HG02678 (cell line): ENCODE data around the gene OR7G2.

Experiments
- ATAC-seq: cut with Tn5 transposase; IDR thresholded peaks from one replicate; pipeline ENCODE4 v1.9.1; 2021; ENCODE audit warnings: mild to moderate bottlenecking, moderate library complexity; ENCODE audit not compliant: unreplicated experiment

The OR7G2 gene

DNA sequence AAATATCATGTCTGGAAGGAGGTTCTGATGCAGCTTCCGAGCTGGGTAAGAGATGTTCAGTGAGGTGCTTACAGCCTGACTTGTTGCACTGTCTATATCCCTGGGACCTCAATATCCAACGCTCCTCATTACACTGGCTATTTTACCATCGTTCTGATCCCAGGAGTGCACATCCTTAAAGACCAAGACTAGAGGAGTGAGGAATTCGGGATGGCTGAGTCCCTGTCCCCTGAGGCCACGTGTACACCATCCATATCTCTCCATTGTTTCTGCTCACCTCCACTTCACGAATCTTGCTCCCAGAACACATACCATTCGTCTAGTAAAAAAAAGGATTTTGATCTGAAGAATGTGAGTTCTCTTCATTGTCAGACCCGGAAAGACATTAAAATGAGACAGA is at the start of gene OR7G2:
Gene OR7G2 (minus strand): TSS at position 101 of the 400 bp plus-strand sequence. CDS start 4,232 bp downstream, outside the sequence.
- no peak for ATAC-seq

DNA sequence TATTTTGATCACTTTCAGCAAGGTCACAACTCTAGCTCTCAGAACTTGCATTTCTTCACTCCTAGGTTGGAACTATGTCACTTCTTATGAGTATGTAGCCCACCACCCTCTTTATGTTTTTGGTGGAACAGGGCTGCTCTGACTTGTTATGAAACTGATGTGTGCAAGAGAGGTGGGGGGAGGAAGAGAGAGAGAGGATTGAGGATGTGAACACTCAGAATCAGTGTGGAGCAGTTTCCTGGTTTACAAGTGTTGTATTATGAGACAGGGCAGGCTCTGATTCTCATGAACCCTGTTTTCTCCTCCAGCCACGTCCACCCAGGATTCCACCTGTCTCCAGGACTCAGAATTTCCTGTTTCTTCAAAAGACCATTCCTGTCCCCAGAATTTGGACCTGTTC is 49.0 kb upstream of the OR7G2 start:
- no peak for ATAC-seq

DNA sequence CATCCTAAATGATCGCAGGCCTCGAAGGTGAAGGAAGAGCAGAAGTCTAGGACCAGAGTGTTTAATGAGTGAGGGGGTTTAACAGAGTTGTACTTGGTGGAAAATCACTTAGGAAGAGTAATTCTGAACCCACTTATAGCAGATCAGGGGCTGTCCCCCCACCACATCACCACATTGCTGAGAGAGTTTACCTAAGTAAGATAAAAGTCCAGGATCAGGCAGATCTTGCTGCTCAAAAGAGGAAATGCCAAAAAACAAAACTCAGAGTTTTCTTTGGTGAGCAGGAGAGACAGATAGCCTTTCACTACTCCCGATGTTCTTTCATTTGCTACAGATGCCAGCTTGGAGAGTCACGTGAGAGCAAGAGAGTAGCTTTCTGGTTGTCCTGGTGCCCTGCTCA is 48.3 kb upstream of the OR7G2 start:
- ATAC-seq: no peak

DNA sequence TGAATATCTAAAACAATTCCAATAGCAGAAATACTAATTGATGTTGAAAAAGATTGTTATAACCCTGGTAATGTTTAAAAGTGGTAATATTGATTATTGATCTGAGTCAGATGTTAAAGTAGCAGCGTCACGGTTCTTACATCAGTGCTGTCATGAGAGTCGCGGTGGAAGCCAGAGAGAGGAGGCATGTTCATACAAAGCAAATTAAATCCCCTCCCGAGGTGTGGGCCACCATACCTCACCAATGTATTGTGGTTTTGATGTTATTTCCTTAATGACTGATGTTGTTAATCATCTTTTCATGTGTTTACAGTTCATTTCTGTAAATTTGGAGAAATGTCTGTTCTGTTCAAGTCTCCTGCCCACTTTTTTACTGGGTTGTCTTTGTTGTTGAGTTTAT is 44.1 kb upstream of the OR7G2 start:
- no peak for ATAC-seq

DNA sequence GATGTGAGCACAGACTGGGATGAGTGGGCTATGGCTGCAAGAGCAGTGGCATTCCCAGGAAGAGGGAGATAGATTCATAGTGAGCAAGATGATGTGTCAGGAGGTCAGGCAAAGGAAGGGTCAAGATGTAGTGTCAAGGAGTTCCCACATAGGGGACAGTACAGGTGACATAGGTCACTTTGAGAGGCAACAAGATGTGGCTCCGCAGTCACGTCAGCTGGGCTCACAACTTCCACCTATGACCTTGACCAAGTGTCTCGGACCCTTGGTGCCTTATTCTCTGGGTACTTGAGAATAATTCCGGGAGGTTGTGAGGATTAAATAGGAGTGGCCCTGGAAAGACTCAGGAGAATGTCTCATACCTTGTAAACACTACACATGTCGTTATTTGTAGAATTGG is 43.4 kb upstream of the OR7G2 start:
- no peak for ATAC-seq

DNA sequence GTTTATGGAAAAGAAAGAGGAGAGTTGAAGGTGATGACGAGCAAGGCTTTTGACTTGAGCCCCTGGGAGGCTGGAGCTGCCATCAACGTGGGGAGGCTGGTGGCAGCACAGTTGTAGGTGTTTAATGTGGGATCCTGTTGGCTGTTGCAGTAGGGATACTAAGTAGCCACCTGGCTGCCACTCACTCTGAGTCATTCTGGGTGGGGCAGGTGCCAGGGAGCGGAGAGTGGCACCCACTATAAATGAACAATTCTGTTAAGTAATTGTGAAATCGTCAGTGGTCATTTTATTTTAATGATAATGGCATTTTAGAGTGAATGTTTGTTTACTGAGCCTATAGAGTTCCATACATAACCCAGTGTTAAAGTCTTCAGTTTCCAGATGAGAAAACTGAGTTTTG is 42.7 kb upstream of the OR7G2 start:
- ATAC-seq: no peak

- ATAC-seq: no peak
Measured at GRCh38 chr19:9148697-9149096, 41.4 kb upstream of the OR7G2 start.

DNA sequence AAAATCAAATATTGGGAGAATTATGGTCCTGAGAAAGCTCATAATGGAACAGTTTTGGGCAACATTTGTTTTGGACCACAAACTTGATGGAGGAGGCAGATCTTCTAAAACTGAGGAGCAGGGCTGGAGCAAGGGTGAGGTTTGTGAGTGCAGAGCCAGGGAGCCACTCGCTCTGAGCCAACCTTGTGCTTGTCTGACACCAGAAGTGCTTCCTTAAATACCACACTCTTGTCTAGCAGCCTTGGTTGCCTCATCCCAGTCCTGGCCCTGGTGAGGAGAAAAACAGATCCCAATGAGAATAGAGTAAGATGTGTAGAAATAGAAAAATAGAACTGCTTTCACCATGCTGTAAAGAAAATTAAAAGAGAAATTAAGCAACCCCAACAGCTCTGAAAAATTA is 39.6 kb upstream of the OR7G2 start:
- ATAC-seq: no peak

DNA sequence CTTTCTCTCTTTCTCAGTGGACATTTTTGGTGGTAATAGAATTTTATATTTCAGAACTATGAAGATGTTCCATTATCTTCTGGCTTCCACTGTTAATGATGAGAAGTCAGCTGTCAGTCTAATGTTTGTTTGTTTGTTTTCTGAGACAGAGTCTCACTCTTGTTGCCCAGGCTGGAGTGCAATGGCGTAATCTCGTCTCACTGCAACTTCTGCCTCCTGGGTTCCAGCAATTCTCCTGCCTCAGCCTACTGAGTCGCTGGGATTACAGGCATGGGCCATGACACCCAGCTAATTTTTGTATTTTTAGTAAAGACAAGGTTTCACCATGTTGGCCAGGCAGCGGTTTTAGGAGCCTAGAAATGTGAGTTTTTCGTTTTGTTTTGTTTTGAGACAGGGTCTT is 37.6 kb upstream of the OR7G2 start:
- ATAC-seq: no peak

DNA sequence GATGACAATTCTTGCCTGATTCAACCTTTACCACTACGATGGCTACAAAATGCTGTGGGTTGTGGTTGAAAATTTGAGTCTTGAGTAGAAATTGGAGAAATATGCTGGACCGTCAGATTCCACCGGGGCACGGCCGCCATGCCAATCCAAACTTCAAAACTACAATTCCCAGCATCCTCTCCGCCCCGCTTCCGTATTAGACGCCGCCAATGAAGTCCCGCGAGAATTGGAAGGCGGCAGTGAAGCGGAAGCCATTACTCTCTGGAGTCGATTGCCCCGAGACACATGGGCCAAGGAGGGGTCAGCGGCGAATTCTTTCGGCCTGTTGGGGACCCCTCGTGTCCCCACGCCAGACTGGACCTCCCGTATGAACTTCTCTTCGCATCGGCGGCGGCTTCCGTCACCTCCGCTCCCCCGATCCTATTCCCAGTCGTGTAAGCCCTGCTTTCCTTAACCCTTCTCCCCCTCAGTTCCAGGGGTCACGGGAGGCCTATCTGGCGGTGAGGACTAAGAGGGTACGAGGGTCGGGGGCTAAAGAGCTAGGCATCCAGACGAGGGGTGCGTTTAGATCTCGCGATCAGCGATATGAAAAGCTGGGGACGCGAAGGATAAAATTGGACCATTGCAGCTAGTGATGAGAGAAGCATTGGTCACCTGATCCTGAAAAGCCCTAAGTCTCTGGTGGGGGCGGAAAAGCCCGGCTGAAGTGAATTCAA is 33.0 kb upstream of the OR7G2 start, which contains the start of gene ZNF317:
Gene ZNF317 (plus strand): TSS at position 239 of the 716 bp plus-strand sequence. CDS start 15,620 bp downstream, outside the sequence.
- ATAC-seq: peak; percentile 95

- ATAC-seq: no peak
Measured at GRCh38 chr19:9139609-9140158, 32.4 kb upstream of the OR7G2 start.

DNA sequence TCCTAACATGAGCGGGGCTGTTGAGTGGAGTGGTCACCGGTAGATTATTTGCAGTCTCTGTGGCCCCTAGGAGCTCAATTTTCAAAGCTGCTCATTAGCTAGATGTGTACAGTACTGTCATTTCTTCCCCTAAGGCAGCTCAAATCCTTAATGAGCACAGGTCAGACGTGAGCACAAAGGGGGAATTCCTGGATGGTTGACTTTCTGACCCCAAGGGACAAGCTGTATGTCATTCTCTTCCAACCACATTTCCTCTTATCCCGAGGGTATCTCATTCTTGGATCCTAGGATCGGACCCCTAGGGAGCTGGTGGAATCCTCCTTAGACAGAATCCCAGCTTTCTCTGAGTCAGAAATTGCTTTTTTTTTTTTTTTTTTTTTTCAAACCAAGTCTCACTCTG is 25.1 kb upstream of the OR7G2 start:
- ATAC-seq: no peak

- no peak for ATAC-seq
Measured at GRCh38 chr19:9130965-9131364, 23.7 kb upstream of the OR7G2 start.

GRCh38 chr19:9128171-9128570 is 20.9 kb upstream of the OR7G2 start:
- no peak for ATAC-seq

DNA sequence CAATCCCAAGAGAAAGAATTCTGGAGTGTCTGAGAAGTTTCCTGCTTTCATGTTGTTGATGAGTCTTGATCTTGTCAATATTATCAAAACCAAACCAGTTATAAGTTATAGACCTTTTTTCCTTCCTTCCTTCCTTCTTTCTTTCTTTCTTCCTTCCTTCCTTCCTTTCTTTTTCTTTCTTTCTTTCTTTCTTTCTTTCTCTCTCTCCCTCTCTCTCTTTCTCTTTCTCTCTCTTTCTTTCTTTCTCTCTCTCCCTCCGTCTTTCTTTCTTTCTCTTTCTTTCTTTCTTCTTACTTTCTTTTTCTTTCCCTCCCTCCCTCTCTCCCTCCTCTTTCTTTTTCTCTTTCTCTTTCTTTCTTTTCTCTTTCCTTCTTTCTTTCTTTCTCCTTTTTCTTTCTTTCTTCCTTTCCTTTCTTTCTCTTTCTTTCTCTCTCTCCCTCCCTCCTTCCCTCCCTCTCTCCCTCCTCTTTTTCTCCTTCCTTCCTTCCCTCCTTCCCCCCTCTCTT is 19.7 kb upstream of the OR7G2 start, which contains the start of gene OR7G3:
Gene OR7G3 (minus strand): TSS at position 51 of the 506 bp plus-strand sequence. CDS start 0 bp downstream, at position 51.
- no peak for ATAC-seq

DNA sequence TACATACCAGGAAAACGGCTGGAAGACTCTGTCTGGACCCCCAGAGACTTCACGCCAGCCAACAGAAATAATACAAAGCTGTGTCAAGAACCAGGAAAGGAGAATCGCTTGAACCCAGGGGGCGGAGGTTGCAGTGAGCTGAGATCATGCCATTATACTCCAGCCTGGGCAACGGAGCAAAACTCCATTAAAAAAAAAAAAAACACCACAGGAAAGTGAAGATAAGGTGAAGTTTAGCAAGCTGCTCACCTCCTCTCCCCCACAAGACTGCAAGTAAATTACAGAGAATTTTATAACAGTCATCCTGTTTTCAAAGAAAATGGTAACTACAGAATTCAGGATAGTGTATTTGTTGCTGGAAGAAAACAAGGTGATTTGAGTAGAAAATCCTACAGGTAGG is 9.3 kb upstream of the OR7G2 start:
- ATAC-seq: no peak

DNA sequence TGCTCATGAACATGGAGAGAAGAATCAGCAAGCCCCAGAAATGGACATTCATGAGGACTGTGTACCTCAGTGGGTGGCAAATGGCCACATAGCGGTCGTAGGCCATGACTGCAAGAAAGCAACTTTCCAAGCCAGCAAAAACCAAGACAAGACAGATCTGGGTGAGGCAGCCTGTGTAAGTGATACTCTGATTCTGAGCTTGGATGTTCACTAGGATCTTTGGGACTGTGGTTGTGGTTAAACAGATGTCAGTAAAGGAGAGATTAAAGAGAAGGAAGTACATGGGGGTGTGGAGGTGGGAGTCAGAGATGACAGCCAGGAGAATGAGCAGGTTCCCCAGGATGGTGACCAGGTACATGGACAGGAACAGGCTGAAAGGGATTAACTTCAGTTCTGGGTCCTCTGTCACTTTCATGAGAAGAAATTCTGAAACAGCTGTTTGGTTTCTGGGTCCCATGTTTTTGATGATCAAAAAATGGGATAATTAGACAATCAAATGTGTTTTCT is 8.1 kb upstream of the OR7G2 start, which contains the start of gene OR7G1:
Gene OR7G1 (minus strand): TSS at position 457 of the 507 bp plus-strand sequence. CDS start 0 bp downstream, at position 457.
- ATAC-seq: no peak

GRCh38 chr19:9109959-9110358 is 2.7 kb upstream of the OR7G2 start:
- no peak for ATAC-seq

GRCh38 chr19:9086761-9087160 is 20.5 kb downstream of the OR7G2 start, which contains the start of gene OR1M1:
OR1M1 (plus strand) TSS chr19:9087061; CDS start chr19:9093245, 6,184 bp downstream.
- ATAC-seq: no peak

GRCh38 chr19:9078651-9079050 is 28.6 kb downstream of the OR7G2 start:
- ATAC-seq: no peak

GRCh38 chr19:9076901-9077300 is 30.4 kb downstream of the OR7G2 start:
- no peak for ATAC-seq
